Anterior cingulate cortex (tissue), 58 donors: ENCODE measurements around the gene PRKG1.

ENCODE experiments used
- DNase-seq, 58 donors: peaks; one replicate each; lab custom pipeline; 2025; lab: John Stamatoyannopoulos, UW

PRKG1 gene

GRCh38 chr10:51074238-51075028 lies at the start of gene PRKG1:
Gene PRKG1, plus strand, starts transcription at chr10:51074487.
- peak in 56 of 58 donors; percentile 18 to 84 (median 56) for DNase-seq

- no peak for DNase-seq
These were observed 45.9 kb upstream of the PRKG1 start for GRCh38 chr10:51028420-51028819.

- DNase-seq: no peak
These were observed 45.1 kb upstream of the PRKG1 start for GRCh38 chr10:51029172-51029641.

- DNase-seq: no peak
These were observed 43.8 kb upstream of the PRKG1 start for GRCh38 chr10:51030480-51030879.

- no peak for DNase-seq
These were observed 42.3 kb upstream of the PRKG1 start for GRCh38 chr10:51031950-51032349.

- no peak for DNase-seq
These were observed 39.5 kb upstream of the PRKG1 start for GRCh38 chr10:51034769-51035168.

- DNase-seq: no peak
These were observed 38.9 kb upstream of the PRKG1 start for GRCh38 chr10:51035344-51035743.

- no peak for DNase-seq
These were observed 28.4 kb upstream of the PRKG1 start for GRCh38 chr10:51045871-51046270.

GRCh38 chr10:51046654-51047053 lies 27.6 kb upstream of the PRKG1 start:
- DNase-seq: no peak

GRCh38 chr10:51047857-51048256 lies 26.4 kb upstream of the PRKG1 start:
- no peak for DNase-seq

GRCh38 chr10:51048792-51049191 lies 25.5 kb upstream of the PRKG1 start:
- no peak for DNase-seq

- DNase-seq: no peak
These were observed 22.1 kb upstream of the PRKG1 start for GRCh38 chr10:51052163-51052562.

GRCh38 chr10:51057925-51058324 lies 16.4 kb upstream of the PRKG1 start:
- no peak for DNase-seq

- no peak for DNase-seq
These were observed 11.1 kb upstream of the PRKG1 start for GRCh38 chr10:51063166-51063565.

- DNase-seq: no peak
These were observed 10.4 kb upstream of the PRKG1 start for GRCh38 chr10:51063659-51064535.

GRCh38 chr10:51066231-51066630 lies 8.1 kb upstream of the PRKG1 start:
- DNase-seq: no peak

- DNase-seq: no peak
These were observed 2.1 kb upstream of the PRKG1 start for GRCh38 chr10:51072210-51072609.

- no peak for DNase-seq
These were observed 1.3 kb upstream of the PRKG1 start for GRCh38 chr10:51072921-51073434.

- peak in 28 of 58 donors; percentile 9 to 65 (median 34) for DNase-seq
These were observed 642 bp upstream of the PRKG1 start for GRCh38 chr10:51073453-51074237.
